ENCODE measurements around the gene PSAP.

The PSAP gene

GRCh38 chr10:71806704-71807556 is 44.1 kb downstream of the PSAP start:
- Histone ChIP-seq H3K4me1 (ENCODE audit: control insufficient read depth, insufficient read depth, low read length) (peaks cover 4% of the 10 kb centered on the region; the same call in 1 of the 2 replicates), H3K36me3 (ENCODE audit: control insufficient read depth, insufficient read depth, low read length) (peaks cover 3% of the 10 kb centered on the region; the same call in 1 of the 2 replicates), H3K9me3 (ENCODE audit: control insufficient read depth, insufficient read depth, low read length) (no peaks in the 10 kb centered on the region), H3K27ac (ENCODE audit: low read length) (no peak overlapping the region), H3K27me3 (ENCODE audit: control insufficient read depth, insufficient read depth, low read length) (peaks cover 5% of the 10 kb centered on the region; the same call in 1 of the 2 replicates), H3K4me3 (ENCODE audit: low read length) (no peak overlapping the region)
- WGBS (ENCODE audit: insufficient coverage, insufficient read length) = no CpG with 5 or more reads among the region's 23 CpGs
- DNase-seq (ENCODE audit: low read depth, low spot score) = no peak

GRCh38 chr10:71805776-71806703 is 45.0 kb downstream of the PSAP start:
- Histone ChIP-seq H3K9me3 (ENCODE audit: control insufficient read depth, insufficient read depth, low read length) (no peaks in the 10 kb centered on the region), H3K27me3 (ENCODE audit: control insufficient read depth, insufficient read depth, low read length) (peaks cover 5% of the 10 kb centered on the region; the same call in 1 of the 2 replicates), H3K4me3 (ENCODE audit: low read length) (peak overlapping the region; percentile 23; the same call in 1 of the 2 replicates), H3K27ac (ENCODE audit: low read length) (no peak overlapping the region), H3K36me3 (ENCODE audit: control insufficient read depth, insufficient read depth, low read length) (peaks cover 3% of the 10 kb centered on the region; the same call in 1 of the 2 replicates), H3K4me1 (ENCODE audit: control insufficient read depth, insufficient read depth, low read length) (peaks cover 4% of the 10 kb centered on the region; the same call in 1 of the 2 replicates)
- DNase-seq (ENCODE audit: low read depth, low spot score) = no peak
- no CpG with 5 or more reads among the region's 41 CpGs for WGBS (ENCODE audit: insufficient coverage, insufficient read length)

DNA sequence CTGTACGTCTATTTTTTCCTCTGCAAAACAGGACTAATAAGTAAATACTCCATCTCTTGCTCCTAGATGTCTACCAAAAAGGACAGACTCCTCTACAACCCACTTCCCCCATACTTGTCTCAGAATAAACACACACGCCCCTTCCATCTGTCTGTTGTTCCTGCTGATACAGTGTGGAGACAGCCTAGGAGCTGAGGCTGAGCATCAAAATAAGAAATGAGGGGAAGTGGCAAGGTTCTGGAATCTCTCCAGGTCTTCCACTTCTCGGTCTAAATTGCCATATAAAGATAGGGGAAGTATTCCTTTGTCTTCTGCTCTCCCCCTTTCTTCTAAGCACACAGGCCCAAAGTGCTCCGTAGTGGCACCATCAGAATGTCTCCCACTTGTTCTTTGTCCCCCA is 47.0 kb downstream of the PSAP start:
- Histone ChIP-seq H3K4me1 (ENCODE audit: control insufficient read depth, insufficient read depth, low read length) (peaks cover 4% of the 10 kb centered on the region; the same call in 1 of the 2 replicates), H3K27ac (ENCODE audit: low read length) (no peak overlapping the region), H3K4me3 (ENCODE audit: low read length) (no peak overlapping the region), H3K36me3 (ENCODE audit: control insufficient read depth, insufficient read depth, low read length) (no peaks in the 10 kb centered on the region), H3K9me3 (ENCODE audit: control insufficient read depth, insufficient read depth, low read length) (no peaks in the 10 kb centered on the region), H3K27me3 (ENCODE audit: control insufficient read depth, insufficient read depth, low read length) (peaks cover 5% of the 10 kb centered on the region; the same call in 1 of the 2 replicates)
- no peak for DNase-seq (ENCODE audit: low read depth, low spot score)
- no CpG with 5 or more reads among the region's 4 CpGs for WGBS (ENCODE audit: insufficient coverage, insufficient read length)

- H3K4me3 ChIP-seq (ENCODE audit: low read length) = no peak overlapping the region
- H3K27ac ChIP-seq (ENCODE audit: low read length) = no peak overlapping the region
- DNase-seq (ENCODE audit: low read depth, low spot score) = no peak
- peaks cover 5% of the 10 kb centered on the region; the same call in 1 of the 2 replicates for H3K27me3 ChIP-seq (ENCODE audit: control insufficient read depth, insufficient read depth, low read length)
- no peaks in the 10 kb centered on the region for H3K36me3 ChIP-seq (ENCODE audit: control insufficient read depth, insufficient read depth, low read length)
- no peaks in the 10 kb centered on the region for H3K9me3 ChIP-seq (ENCODE audit: control insufficient read depth, insufficient read depth, low read length)
- WGBS (ENCODE audit: insufficient coverage, insufficient read length) = no CpG with 5 or more reads among the region's 18 CpGs
- peaks cover 4% of the 10 kb centered on the region; the same call in 1 of the 2 replicates for H3K4me1 ChIP-seq (ENCODE audit: control insufficient read depth, insufficient read depth, low read length)
Measured at GRCh38 chr10:71802715-71803488, 48.1 kb downstream of the PSAP start.

DNA sequence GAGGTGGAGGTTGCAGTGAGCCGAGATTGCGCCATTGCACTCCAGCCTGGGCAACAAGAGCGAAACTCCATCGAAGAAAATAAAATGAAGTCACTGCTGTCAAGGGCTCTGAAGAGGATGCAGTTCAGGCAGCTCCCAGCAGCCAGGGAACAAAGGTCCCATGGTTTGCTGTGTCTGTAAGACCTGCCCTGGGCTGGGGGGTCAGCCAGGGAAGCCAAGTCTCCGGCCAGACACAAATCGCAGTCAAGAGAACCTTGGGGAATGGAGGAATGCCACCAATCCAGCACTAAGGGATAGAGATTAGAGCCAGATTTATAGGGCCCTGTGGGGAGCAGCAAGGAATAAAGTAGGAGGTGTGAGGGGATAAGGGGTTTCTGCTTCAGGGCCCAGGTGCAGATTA is 48.8 kb downstream of the PSAP start:
- no peak for DNase-seq (ENCODE audit: low read depth, low spot score)
- H3K4me3 ChIP-seq (ENCODE audit: low read length) = no peak overlapping the region

DNA sequence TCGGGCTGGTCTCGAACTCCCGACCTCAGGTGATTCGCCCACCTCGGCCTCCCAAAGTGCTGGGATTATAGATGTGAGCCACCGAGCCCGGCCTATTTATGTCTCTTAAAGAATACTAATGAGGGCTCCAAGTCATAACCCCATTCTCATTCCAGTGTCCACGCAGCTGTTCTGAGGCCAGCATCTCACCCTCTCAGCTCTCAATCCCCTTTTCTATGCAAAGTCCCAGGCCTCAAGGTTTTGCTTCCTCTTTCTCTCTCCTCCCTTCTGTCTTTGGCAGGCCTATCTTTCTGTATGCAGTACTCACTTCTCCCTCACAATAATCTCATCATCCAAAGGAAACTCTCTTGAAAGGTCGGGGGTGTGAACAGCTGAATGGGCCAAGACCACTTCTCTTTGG is 49.7 kb downstream of the PSAP start:
- no peak for DNase-seq (ENCODE audit: low read depth, low spot score)
- no CpG with 5 or more reads among the region's 9 CpGs for WGBS (ENCODE audit: insufficient coverage, insufficient read length)
- peaks cover 4% of the 10 kb centered on the region; the same call in 1 of the 2 replicates for H3K4me1 ChIP-seq (ENCODE audit: control insufficient read depth, insufficient read depth, low read length)
- no peak overlapping the region for H3K27ac ChIP-seq (ENCODE audit: low read length)
- no peak overlapping the region for H3K4me3 ChIP-seq (ENCODE audit: low read length)
- H3K36me3 ChIP-seq (ENCODE audit: control insufficient read depth, insufficient read depth, low read length) = no peaks in the 10 kb centered on the region
- no peaks in the 10 kb centered on the region for H3K9me3 ChIP-seq (ENCODE audit: control insufficient read depth, insufficient read depth, low read length)
- peaks cover 5% of the 10 kb centered on the region; the same call in 1 of the 2 replicates for H3K27me3 ChIP-seq (ENCODE audit: control insufficient read depth, insufficient read depth, low read length)

More for the DNA sequence above, 48.8 kb downstream of the PSAP start:
- H3K27me3 ChIP-seq (ENCODE audit: control insufficient read depth, insufficient read depth, low read length) = peaks cover 5% of the 10 kb centered on the region; the same call in 1 of the 2 replicates
- peaks cover 4% of the 10 kb centered on the region; the same call in 1 of the 2 replicates for H3K4me1 ChIP-seq (ENCODE audit: control insufficient read depth, insufficient read depth, low read length)
- H3K27ac ChIP-seq (ENCODE audit: low read length) = no peak overlapping the region
- no peaks in the 10 kb centered on the region for H3K36me3 ChIP-seq (ENCODE audit: control insufficient read depth, insufficient read depth, low read length)
- H3K9me3 ChIP-seq (ENCODE audit: control insufficient read depth, insufficient read depth, low read length) = no peaks in the 10 kb centered on the region
- no CpG with 5 or more reads among the region's 6 CpGs for WGBS (ENCODE audit: insufficient coverage, insufficient read length)

- Histone ChIP-seq H3K4me3 (ENCODE audit: low read length) (no peak overlapping the region), H3K4me1 (ENCODE audit: control insufficient read depth, insufficient read depth, low read length) (no peaks in the 10 kb centered on the region), H3K27ac (ENCODE audit: low read length) (no peak overlapping the region), H3K9me3 (ENCODE audit: control insufficient read depth, insufficient read depth, low read length) (no peaks in the 10 kb centered on the region), H3K27me3 (ENCODE audit: control insufficient read depth, insufficient read depth, low read length) (no peaks in the 10 kb centered on the region), H3K36me3 (ENCODE audit: control insufficient read depth, insufficient read depth, low read length) (no peaks in the 10 kb centered on the region)
- no CpG with 5 or more reads among the region's 3 CpGs for whole genome bisulfite sequencing (ENCODE audit: insufficient coverage, insufficient read length)
- no peak for DNase-seq (ENCODE audit: low read depth, low spot score)
Measured at GRCh38 chr10:71799608-71800453, 51.2 kb downstream of the PSAP start.

GRCh38 chr10:71799112-71799511 is 51.9 kb downstream of the PSAP start:
- H3K9me3 ChIP-seq (ENCODE audit: control insufficient read depth, insufficient read depth, low read length) = no peaks in the 10 kb centered on the region
- H3K27ac ChIP-seq (ENCODE audit: low read length) = no peak overlapping the region
- no peaks in the 10 kb centered on the region for H3K36me3 ChIP-seq (ENCODE audit: control insufficient read depth, insufficient read depth, low read length)
- H3K27me3 ChIP-seq (ENCODE audit: control insufficient read depth, insufficient read depth, low read length) = no peaks in the 10 kb centered on the region
- DNase-seq (ENCODE audit: low read depth, low spot score) = no peak
- WGBS (ENCODE audit: insufficient coverage, insufficient read length) = no CpG with 5 or more reads among the region's 10 CpGs
- H3K4me3 ChIP-seq (ENCODE audit: low read length) = no peak overlapping the region
- no peaks in the 10 kb centered on the region for H3K4me1 ChIP-seq (ENCODE audit: control insufficient read depth, insufficient read depth, low read length)

- Histone ChIP-seq H3K36me3 (ENCODE audit: control insufficient read depth, insufficient read depth, low read length) (no peaks in the 10 kb centered on the region), H3K4me1 (ENCODE audit: control insufficient read depth, insufficient read depth, low read length) (no peaks in the 10 kb centered on the region), H3K27me3 (ENCODE audit: control insufficient read depth, insufficient read depth, low read length) (no peaks in the 10 kb centered on the region), H3K4me3 (ENCODE audit: low read length) (no peak overlapping the region), H3K27ac (ENCODE audit: low read length) (no peak overlapping the region), H3K9me3 (ENCODE audit: control insufficient read depth, insufficient read depth, low read length) (no peaks in the 10 kb centered on the region)
- WGBS (ENCODE audit: insufficient coverage, insufficient read length) = no CpG with 5 or more reads among the region's 6 CpGs
- no peak for DNase-seq (ENCODE audit: low read depth, low spot score)
Measured at GRCh38 chr10:71798308-71798624, 52.8 kb downstream of the PSAP start.
